ENCODE measurements around the gene FHOD1.
A peak's percentile ranks its signal among the peaks of the same experiment; 100 is the strongest.

Gene FHOD1

GRCh38 chr16:67230809-67231660, 16.2 kb downstream of the FHOD1 start:
- no peak for DNase-seq

GRCh38 chr16:67229906-67230808, 17.1 kb downstream of the FHOD1 start:
- DNase-seq = no peak

GRCh38 chr16:67228905-67229304, 18.4 kb downstream of the FHOD1 start:
- no peak for DNase-seq

GRCh38 chr16:67228034-67228785, 19.1 kb downstream of the FHOD1 start:
- DNase-seq = no peak

GRCh38 chr16:67227567-67227921, 19.7 kb downstream of the FHOD1 start:
- no peak for DNase-seq

- peak; percentile 99 for DNase-seq
Observed at GRCh38 chr16:67226804-67227566, 20.3 kb downstream of the FHOD1 start, which contains the start of gene TMEM208. TMEM208 (plus strand) TSS chr16:67227130; CDS start chr16:67227219, 89 bp downstream.

GRCh38 chr16:67226295-67226803, 20.9 kb downstream of the FHOD1 start:
- no peak for DNase-seq

- no peak for DNase-seq
Observed at GRCh38 chr16:67223992-67224391, 23.3 kb downstream of the FHOD1 start.

- DNase-seq = no peak
Observed at GRCh38 chr16:67216612-67217490, 30.4 kb downstream of the FHOD1 start.

- DNase-seq = no peak
Observed at GRCh38 chr16:67215706-67216105, 31.6 kb downstream of the FHOD1 start.

- no peak for DNase-seq
Observed at GRCh38 chr16:67213197-67214019, 33.9 kb downstream of the FHOD1 start.

- no peak for DNase-seq
Observed at GRCh38 chr16:67212766-67213165, 34.5 kb downstream of the FHOD1 start.

- no peak for DNase-seq
Observed at GRCh38 chr16:67211674-67212073, 35.6 kb downstream of the FHOD1 start.

GRCh38 chr16:67210069-67210937, 37.0 kb downstream of the FHOD1 start:
- DNase-seq = no peak

GRCh38 chr16:67209565-67209964, 37.7 kb downstream of the FHOD1 start:
- no peak for DNase-seq

- DNase-seq = no peak
Observed at GRCh38 chr16:67208154-67208896, 39.0 kb downstream of the FHOD1 start.

- no peak for DNase-seq
Observed at GRCh38 chr16:67207249-67208091, 39.8 kb downstream of the FHOD1 start.
